GM10266 (cell line): Measurements from ENCODE around the gene SURF4.
"Not testable (repeated sequence)": the region's sequence is repeated elsewhere in the genome, so short reads cannot be mapped to it uniquely, and the experiment has no call there.

Experiments used
- DNase-seq: peaks from one replicate; pipeline ENCODE4 v3.0.0; 2012; ENCODE audit errors: extremely low spot score
- TF ChIP-seq, protein P1 (sequence below): IDR thresholded peaks from 2 replicates; pipeline ENCODE4 v1.5.1; 2012; ENCODE audit warnings: mild to moderate bottlenecking, low read depth; ENCODE audit not compliant: control insufficient read depth, insufficient read depth; ENCODE audit errors: missing control alignments

SURF4 gene

DNA sequence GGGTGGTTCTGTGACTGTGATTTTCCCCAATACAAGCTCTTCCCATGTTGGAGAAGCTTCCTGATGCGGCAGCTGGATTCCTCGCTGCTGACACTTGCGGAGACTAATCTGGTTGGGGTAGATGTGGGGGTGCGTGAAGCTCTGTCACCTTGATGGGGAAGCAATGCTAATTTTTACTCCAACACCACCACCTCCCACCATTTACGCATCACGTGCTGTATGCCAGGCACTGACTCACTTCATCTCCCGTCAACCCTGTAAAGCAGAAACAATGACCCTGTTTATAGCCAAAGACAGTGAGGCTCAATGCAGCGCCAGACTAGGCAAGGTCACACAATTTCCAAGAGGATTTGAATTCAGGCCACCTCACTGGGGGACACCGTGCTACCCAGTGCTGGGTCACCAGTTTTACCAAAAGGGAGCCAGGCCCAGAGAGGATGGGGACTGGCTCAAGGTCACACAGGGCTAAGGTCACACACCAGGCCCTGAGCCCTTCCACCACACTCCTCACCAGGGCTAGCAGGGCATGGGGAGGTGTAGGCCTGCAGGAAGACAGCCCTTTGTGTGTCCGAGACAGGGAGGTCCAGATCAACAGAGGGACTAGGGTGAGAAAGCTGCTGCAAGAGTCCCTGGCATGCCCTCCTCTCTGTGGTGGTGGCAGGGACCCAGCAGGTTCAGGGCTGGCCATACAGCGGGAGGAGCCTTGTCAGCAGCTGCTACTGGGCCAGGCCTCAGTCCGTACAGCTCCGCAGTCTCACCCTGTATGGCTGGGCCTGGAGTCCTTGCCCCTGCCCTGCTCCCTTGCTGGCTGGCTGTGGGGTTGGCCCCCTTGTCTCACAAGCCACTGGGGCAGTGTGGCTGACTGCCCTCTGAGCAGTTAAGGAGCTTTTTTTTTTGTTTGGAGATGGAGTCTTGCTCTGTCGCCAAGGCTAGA, 3.6 kb upstream of the SURF4 start:
- no peak for DNase-seq
- TF ChIP-seq, protein P1, sequence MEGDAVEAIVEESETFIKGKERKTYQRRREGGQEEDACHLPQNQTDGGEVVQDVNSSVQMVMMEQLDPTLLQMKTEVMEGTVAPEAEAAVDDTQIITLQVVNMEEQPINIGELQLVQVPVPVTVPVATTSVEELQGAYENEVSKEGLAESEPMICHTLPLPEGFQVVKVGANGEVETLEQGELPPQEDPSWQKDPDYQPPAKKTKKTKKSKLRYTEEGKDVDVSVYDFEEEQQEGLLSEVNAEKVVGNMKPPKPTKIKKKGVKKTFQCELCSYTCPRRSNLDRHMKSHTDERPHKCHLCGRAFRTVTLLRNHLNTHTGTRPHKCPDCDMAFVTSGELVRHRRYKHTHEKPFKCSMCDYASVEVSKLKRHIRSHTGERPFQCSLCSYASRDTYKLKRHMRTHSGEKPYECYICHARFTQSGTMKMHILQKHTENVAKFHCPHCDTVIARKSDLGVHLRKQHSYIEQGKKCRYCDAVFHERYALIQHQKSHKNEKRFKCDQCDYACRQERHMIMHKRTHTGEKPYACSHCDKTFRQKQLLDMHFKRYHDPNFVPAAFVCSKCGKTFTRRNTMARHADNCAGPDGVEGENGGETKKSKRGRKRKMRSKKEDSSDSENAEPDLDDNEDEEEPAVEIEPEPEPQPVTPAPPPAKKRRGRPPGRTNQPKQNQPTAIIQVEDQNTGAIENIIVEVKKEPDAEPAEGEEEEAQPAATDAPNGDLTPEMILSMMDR = no peak

- TF ChIP-seq, protein P1 = no peak
- DNase-seq = no peak
These were observed 2.6 kb upstream of the SURF4 start for GRCh38 chr9:133378408-133378962.

DNA sequence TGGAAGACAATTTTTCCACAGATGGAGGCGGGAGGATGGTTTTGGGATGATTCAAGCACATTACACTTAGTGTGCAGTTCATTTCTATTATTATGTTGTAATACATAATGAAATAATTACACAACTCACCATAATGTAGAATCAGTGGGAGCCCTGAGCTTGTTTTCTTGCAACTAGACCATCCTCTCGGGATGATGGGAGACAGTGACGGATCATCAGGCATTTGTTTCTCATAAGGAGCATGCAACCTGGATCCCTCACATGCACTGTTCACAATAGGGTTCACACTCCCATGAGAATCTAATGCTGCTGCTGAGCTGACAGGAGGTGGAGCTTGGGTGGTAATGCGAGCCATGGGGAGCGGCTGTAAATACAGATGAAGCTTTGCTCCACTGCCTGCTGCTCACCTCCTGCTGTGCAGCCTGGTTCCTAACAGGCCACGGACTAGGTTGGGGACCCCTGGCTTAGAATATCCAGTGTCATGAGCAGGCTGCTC, 1.9 kb upstream of the SURF4 start:
- TF ChIP-seq, protein P1 = no peak
- DNase-seq = no peak

DNA sequence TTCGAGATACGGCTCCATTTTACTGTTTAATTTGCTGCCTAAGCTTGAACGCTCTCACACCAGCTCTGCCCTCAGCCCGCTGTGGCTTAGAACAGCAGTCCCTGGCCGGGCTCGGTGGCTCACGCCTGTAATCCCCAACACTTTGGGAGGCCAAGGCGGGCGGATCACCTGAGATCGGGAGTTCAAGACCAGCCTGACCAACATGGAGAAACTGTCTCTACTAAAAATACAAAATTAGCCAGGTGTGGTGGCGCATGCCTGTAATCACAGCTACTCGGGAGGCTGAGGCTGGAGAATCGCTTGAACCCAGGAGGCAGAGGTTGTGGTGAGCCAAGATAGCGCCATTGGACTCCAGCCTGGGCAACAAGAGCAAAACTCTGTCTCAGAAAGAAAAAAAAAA, 1.4 kb upstream of the SURF4 start:
- DNase-seq = not testable (repeated sequence)

DNA sequence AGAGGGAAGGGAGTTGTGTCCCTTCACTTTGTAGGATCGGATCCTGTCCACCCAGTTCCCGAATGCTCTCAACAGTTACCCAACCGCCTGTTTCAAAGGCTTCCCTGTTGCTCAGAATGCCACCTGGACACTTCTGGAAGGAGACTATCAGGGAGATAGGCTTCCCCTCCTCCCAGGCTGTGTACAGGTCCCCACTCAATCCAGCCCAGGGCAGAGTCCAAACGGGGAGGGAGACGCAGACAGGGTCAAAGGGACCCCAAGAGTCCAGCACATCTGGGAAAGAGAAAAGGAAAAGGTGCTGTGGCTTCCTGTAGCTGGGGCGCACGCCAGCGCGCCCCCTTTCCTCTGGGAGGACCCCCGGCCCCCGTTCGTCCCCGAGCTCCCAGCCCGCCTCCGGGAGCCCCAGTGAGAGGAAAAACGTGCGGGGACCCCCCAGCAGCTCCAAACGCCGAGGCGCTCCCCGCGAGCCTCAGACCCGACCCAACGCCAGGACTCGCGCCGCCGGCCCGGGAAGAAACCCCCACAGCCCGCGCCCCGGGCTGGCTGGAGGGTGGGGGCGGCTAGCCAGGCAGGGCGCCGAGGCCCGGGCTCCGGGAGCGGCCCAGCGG, 640 bp downstream of the SURF4 start:
- TF ChIP-seq, protein P1 = peak; percentile 33
- peak; percentile 76 for DNase-seq

- TF ChIP-seq, protein P1 = no peak
- no peak for DNase-seq
These were observed 1.2 kb downstream of the SURF4 start for GRCh38 chr9:133374612-133375115.

DNA sequence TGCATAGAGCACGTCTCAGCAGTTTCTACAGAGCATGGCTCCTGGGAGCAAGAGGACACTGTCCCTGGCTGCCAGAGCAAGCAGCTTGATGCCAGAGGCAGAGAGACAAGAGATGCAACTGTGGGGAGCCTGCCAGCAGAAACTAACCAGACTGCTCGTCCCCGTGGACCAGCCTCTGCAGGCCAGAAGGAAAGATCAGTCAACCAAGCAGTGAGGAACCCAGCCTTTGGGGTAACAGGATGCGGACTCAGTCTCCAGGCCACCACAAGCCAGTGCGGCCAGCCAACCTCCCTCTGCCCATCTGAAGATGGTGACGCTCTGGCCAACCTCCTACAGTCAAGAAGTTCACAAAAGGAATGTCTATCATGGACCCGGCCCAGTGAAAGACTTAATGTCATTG, 3.7 kb downstream of the SURF4 start:
- no peak for DNase-seq
- TF ChIP-seq, protein P1 = no peak
